CD4-positive, alpha-beta T cell treated with Interleukin-15 for 4 hours (primary cell): ENCODE measurements around the gene IL36B.

Experiments used
- DNase-seq: peaks from one replicate; pipeline ENCODE4 v3.0.0-alpha.2; 2020; ENCODE audit warnings: low spot score

The IL36B gene

DNA sequence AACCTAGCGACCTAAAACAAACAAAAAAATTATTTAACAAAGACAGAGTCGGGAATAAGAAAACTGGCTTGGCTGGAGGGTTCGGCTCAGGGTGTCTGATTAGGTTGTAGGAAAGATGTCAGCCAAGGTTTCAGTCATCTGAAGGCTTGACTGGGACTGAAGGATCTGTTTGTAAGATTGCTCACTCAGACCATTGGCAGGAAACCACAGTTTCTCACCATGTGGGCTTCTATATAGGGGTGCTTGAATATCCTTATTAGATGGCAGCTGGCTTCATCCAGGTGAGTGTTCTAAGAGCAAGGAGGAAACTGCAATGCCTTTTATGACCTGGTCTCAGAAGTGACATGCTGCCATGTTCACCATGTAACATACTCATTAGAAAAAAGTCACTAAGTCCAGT lies 999 bp upstream of the IL36B start:
- no peak for DNase-seq

DNA sequence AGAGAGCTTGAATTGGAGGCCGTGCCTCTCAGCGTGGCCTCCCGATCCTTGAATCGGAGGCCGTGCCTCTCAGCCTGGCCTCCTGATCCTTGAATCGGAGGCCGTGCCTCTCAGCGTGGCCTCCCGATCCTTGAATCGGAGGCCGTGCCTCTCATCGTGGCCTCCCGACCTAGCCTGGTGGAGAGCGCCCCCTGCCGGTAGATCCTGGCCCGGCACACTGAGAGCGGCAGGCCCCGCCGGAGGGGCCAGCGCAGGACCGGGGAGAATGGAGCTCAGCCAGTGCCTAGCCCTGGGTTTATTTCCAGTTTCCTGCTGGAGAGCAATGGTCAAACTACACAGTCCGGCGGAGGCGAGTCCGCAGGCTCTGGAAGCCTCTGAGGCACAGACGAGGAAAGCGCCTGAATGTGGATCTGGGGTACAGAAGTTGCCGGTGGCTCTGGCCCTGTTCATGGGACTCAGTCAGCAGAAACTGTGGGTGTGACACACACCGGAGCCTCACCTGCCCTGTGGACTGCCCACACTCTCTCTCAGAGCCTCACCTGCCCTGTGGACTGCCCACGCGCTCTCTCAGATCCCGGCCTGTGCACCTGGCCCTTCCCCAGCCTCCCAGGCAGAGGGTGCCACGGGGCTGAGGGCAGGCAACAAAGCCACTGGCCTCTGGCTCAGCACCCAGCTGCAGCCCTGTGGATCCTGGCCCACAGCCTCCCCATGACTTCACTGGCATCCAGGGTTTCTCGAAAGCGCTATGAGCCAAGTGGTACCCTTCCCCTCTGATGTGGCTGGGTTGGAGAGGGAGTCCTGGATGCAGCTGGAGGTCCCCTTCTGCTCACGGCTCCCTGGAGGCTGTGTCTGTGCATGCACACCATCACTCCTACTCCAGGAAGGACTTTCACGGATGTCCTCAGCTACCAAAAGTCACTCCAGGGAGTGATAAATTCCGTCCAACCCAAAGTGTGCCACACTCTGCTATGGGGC lies 1.5 kb downstream of the IL36B start:
- no peak for DNase-seq

DNA sequence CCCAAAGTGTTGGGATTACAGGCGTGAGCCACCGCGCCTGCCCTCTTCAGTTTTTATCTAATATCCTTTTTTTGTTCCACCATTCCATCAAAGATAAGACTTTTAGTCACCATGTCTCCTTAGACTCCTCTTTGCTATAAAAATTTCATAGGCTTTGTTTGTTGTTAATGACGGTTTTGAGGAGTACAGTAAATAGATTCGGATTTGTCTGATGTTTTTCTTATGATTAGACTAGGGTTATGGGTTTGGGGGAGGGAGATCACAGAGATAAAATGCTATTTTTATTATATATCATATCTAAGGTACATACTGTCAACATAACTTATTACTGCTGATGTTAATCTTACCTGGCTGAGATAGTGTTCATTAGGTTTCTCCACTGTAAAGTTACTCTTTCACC lies 6.2 kb downstream of the IL36B start:
- no peak for DNase-seq

DNA sequence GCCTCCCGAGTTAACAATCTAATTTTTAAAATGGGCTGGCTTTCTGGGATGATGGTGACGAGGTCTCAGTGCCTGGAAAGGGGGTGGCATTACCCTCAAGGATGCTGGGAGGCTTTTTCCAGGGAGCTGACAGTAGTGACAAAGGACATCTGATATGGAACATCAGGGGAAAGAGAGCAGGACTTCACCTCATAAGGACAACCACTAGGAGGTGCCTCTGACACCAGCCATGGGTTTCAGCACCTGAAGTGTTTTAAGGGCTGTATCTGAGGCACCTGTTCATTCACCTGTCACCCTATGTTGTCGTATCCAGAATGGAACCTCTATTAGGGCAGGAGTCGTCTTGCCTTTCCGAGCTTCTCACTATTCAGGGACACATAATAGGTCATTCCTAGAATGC lies 10.8 kb downstream of the IL36B start:
- DNase-seq: no peak

DNA sequence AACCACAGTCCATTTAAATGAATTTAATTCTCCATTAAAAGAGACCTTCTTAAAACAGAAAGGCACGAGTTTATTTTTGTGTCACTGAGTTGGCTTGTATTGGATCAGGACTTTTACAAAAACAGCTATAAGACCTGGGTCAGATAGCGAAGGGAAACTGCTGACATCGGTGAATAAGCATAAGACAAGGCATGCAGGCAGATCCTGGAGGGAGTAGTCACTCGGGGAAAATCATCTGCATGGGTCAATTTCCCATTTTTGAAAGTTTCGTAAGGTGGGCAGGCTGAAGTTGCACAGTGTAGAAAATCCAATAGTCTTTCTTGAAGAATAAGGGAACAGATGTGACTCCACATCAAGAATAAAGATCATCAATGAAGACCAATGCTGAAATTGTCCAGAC lies 12.9 kb downstream of the IL36B start:
- no peak for DNase-seq

DNA sequence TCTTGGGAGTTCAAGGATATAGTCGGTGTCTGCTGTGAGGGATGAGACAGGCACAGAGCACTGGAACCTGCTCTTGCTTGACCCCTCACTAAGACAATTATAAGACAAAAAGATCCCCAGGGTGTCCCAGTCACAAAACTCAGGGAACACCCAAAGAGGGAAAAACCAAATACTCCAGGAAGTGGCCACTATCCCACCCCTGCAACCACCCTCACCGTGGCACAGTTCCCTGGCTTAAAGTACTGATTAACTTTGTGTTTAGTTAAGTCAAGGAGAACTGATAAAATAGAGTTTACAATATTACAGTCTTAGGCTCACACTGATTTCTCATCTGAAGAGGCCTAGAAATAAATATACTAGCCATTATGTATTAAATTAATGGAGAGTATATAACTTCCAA lies 13.5 kb downstream of the IL36B start:
- no peak for DNase-seq

DNA sequence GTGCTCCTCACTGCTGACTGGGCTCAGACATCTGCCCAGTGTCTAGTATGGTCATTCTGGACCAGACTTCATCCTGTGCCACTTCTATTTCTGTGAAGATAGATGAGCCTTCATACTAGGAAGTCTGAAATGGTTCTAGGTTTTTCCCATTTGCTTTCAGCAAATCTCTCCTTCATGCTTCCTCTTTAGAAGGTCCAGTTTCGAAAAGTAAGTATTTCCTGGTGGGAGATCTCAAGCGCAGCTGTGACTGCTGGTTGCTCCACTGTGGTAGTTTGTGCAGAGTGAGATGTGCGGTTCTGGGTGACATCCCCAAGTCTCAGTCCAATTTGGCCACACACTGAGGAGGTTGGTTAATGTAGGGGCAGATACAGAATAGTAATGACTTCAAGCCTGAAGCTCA lies 14.4 kb downstream of the IL36B start:
- no peak for DNase-seq

DNA sequence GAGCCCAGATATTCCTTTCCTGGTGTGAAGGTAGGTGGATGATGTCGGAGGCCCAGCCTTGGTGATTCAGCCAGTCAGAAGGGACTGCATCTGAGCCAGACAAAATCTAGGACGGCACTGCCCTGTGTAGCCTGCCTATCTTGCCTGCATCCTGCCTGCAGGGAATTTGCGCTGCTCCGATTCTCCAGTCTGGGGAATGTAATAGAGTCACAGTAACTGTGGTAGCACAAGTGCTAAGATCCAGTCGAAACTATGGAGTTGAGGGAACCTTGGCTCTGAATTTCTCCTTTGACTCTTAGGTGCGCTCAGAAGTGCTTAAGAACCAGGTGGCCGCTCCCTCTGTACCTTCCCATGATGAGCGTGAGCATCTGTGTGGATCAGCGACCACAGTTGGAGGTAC lies 15.9 kb downstream of the IL36B start:
- DNase-seq: no peak

DNA sequence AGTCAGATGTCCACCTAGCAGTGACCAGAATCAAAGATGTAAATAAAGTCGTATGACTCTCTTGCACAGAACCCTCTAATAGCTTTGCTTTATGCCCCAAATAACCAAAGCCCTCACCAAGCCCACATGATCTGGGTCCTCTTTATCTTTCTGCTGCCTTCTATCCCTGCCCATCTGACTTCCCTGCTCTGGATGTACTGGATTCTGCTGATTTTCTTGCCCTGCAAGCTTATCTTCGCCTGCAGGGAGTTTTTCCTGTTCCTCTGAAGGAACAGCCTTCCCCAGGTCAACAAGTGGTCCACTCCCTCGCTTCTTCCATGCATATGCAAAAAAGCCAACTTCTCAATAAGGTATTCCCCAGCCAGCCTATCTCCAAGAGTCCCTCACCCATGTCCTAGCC lies 18.7 kb downstream of the IL36B start:
- no peak for DNase-seq

DNA sequence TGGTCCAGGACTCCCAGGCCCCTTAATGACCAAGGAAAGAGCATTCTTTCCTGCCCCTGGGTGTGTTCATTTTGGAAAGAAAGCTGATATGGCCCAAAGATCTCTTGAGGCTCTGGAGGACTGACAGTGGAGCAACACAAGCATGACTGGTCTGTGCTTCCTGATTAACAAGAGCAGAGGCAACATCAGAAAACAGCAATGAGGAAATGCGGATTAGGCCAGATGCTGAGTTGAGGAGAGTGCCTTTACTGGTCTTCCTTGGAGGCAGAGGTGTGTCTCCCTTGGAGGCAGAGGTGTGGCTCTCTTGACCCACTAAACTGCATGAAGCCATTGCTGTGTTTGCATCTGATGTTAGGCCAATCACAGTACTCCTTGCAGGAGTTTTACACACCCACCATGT lies 19.9 kb downstream of the IL36B start:
- no peak for DNase-seq

DNA sequence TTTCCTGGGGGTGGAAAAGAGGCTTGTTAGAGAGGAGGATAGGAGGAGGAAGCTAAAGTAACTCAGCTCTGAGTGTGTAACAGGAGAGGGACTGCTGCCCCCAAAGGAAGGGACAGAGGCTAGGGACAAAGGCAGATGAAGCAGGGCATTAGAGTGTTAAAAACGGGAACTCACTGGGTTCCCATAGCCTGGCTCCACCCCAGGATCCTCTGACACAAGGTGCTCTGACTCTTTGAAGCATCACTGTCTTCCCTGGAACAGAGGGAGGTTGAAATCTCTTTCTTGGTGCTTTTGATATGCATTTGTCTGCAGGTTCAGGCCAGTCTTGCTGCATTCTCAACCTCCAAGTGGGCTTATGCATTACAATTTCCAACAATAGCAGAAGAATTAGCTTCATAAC lies 24.6 kb downstream of the IL36B start:
- no peak for DNase-seq

DNA sequence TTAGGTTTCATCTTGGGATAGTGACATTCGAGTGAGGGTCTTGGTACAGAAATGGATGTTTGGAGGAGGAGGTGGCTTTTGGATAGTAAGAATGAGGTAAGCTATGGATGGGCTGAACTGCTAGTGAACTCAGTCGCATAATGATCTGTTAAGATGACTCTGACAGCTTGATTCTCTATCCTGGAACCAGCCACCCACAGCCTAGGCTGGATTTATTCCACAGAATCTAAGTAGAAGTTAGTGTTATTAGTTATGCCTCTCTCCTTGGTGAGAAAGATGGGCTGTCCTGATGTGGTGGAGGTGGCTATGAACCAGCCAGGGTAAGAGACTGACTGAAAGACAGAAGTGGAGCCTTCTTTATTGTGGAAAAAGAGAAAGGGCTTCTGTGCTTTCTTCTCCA lies 25.0 kb downstream of the IL36B start:
- DNase-seq: no peak

DNA sequence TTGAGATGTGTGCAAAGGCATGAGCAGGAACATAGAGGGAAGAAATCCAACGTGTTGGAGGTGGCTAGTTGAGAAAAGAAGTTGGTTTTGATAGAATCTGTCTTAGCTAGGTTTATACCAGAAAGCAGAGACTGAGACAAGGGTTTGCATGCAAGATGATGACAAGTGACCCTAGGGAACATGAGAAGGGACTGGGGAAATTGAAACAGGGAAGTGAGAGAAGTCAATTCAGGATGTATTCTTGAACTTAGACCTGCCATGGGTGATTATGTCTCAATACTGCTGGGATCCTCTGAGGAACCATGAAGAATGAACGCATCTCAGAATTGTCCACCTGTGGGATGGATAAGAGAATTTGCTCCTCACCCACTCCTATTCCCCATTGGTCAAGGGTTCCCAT lies 26.9 kb downstream of the IL36B start:
- DNase-seq: no peak

DNA sequence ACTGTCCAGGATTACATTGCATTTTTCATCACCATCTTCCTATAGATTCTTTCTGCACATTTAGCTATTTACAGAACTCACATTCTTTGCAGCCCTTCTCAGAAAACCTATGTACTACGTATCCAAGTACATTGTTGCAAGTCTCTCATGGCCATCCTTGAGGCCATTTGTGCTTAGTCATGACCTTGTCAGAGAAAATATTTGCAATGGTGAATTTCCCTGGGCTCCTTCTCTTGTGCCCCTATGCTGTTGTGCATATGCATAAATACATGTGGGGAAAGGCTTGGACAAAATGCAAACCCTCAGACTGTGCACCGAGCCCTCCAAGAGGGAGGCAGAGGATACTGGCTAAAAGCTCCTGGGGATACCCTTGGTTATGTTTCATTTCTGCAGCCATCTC lies 27.9 kb downstream of the IL36B start:
- DNase-seq: no peak

DNA sequence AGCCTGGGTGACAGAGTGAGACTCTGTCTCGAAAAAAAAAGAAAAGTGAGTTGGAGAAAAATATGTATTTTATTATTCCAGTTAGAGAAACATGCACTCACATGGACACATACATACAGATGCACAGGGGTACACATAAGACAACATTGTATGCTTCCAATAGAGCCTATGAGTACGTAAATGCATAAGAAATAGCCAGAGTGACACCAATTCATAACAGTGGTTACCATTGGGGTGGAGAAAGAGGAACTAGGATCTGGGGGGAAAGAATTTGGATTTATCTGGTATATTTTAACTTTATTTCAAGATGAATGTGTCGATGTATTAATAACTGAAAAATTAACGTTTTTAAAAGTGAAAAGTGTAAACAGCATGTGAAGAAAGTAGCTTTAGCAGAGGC lies 31.4 kb downstream of the IL36B start:
- DNase-seq: no peak

DNA sequence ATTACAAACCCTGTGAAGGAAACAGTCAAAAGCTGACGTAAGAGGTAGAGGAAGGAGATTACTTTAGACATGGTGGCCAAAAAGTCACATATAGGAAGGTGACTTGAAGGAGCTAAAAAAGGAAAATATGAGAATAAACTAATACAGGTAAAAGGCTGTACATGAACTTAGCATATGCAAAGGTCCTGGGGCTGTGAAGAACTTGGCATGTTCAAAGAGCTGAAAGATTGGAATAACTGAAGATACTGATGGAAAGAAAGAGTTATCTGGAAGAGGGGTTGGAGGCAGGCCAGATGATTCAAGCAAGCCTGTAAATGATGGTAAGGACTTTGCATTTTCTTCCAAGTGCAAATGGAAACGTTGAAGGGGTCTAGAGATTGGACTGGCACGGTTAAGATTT lies 34.2 kb downstream of the IL36B start:
- DNase-seq: no peak

DNA sequence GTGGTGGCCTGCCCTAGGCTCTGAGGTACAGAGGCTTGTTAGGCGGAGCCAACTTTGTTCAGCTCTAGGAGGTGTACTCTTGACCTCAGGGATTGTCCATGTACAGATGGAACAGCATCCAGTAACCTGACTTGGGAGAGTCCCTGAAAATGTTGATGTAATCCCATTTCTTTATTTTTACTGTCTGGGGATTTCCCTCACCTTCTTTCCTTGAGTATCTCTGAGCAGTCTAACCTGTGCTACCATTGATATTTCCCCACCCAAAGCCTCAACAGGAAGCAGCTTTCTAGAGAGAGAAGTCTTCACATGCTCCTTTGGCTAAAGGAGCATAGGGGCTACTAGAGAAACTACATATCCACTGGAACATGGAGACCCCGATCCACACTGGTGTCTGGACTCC lies 37.0 kb downstream of the IL36B start:
- no peak for DNase-seq

DNA sequence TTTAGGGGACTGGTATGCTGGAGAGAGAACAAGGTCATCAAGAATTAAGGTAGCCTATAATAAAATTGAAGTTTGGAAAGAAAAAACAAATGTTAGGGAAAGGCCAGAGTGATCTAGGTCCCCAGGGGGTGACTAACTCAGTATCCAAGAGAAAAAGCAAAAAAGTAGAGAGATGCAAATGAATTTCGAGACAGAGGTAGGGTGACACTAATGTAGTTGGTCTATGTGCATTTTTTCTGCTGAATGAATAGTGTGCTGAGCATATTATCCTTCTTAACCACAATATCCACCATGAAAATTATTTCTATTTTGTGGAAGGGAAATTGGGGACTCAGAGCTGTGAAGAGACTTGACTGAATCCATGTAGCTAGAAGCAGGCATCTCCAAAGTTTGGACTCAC lies 37.6 kb downstream of the IL36B start:
- DNase-seq: no peak

DNA sequence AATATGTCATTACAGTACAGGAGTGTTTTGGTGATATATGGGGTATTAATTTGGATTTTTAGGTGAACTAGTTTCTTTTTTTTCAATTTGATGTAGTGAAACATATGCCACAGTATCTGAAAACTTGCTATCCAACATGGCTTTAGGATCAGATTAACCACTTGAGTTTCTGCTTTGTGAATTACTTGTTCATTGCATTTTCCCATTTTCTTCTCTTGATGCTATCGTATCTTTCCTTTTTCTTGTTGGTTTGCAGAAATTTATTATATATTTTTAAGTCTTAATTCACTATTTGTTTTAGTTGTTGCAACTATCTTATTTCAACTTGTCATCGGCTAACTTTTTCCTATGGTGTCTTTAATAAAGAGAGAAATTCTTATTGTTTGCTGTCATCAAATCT lies 38.6 kb downstream of the IL36B start:
- DNase-seq: no peak

DNA sequence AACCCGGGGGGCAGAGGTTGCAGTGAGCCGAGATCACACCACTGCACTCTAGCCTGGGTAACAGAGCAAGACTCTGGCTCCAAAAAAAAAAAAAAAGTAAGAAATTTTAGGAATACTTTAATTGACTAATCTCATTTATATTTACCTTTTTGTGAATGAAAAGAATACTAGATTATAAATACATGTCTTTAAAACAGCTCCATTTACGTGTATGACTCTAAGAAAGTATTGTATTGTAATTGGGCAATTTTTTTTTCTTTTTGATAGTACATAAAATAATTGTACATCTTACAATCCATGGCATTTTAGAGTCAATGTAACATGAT lies 39.4 kb downstream of the IL36B start:
- no peak for DNase-seq

DNA sequence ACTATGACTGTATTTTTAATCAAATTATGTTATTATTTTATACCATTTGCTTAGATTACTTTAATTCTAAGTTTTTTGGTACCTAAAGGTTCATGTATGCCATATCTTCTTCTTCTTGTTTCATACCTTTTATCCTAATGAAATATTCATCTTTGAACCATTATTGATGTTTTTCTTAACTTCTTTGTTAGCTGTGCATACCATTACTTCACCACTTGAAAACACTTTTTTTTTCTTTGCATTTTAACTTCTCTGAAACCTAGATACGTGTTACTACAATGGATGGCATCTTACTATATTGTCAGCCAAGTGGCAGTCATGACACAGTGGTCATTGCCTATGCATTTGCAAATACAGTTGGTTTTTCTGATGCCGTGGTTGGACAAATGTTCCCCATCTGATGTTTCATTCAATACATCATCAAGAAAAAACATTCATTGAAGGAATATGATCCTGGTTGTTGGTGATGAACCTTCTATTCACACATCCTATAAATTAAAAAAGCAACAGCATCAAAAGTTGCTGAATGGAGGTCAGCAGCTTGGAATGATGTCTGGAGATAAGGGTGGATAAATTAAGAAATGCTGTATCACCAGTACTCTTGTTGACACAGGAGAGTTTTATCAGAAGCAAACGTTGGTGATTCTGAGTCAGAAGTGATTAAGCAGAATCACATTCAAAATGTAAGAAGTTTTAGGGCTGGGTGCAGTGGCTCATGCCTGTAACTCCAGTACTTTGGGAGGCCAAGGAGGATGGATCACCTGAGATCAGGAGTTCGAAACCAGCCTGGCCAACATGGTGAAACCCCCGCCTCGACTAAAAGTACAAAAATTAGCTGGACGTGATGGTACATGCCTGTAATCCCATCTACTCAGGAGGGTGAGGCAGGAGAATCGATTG lies 40.0 kb downstream of the IL36B start:
- DNase-seq: no peak

DNA sequence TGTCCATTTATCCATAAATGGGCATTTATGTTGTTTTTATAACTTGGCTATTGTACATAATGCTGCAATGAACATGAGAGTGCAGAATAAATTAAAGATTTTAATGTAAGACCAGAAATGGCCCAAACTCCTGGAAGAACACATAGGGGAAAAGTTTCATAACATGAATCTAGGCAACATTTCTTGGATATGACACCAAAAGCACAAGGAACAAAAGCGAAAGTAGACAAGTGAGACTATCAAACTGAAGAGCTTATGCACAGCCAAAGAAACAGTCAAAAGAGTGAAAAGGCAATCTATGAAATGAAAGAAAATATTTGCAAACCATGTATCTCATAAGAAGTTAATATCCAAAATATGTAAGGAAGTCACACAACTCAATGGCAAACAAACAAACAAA lies 41.6 kb downstream of the IL36B start:
- DNase-seq: no peak

DNA sequence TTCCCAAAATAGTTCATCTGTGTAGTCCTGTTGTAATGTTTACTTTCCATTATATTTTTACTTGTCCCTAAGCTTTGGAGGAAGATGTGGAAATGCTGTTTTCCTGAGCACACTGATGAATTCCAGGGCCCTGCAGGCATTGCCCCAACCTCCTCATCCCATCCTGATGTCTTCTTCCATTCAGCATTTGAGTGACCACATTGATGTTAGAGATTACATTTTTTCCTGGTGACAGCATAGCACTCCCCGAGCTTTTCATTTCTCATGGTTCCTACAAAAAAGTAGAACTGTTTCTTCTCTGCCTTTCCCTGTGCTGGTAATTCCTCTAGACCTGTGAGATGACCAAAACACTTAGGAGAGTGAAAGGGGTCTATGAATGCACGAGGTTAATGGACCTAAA lies 42.6 kb downstream of the IL36B start:
- DNase-seq: no peak
